Osteoblast (primary cell): ENCODE results near the gene IFNL3. TPM values are rescaled to one million over a fixed set of nuclear protein-coding genes. Genes with fewer than 3 reads are reported as not detected.

Experiments
- DNase-seq: peaks from one replicate; pipeline ENCODE4 v3.0.0; 2011; ENCODE audit warnings: low spot score, mixed read lengths; ENCODE audit not compliant: insufficient read length; ENCODE audit errors: missing footprints
- H2AFZ ChIP-seq: 2 replicates; pipeline ENCODE4 v1.6.0; 2011; ENCODE audit warnings: mild to moderate bottlenecking, low read length
- H3K27ac ChIP-seq: 2 replicates; pipeline ENCODE4 v1.5.1; 2011; ENCODE audit warnings: mild to moderate bottlenecking, low read depth, low read length, moderate library complexity
- H3K27me3 ChIP-seq: 2 replicates; pipeline ENCODE4 v1.6.0; 2012; ENCODE audit warnings: mild to moderate bottlenecking, control low read depth, inconsistent platforms, low read length, moderate library complexity; ENCODE audit not compliant: insufficient read depth
- H3K36me3 ChIP-seq: 2 replicates; pipeline ENCODE4 v1.5.1; 2011; ENCODE audit warnings: mild to moderate bottlenecking, low read length, control low read depth, moderate library complexity; ENCODE audit not compliant: insufficient read depth
- H3K4me1 ChIP-seq: 2 replicates; pipeline ENCODE4 v1.5.1; 2011; ENCODE audit warnings: mild to moderate bottlenecking, low read length, control low read depth, moderate library complexity; ENCODE audit not compliant: insufficient read depth
- H3K4me2 ChIP-seq: 2 replicates; pipeline ENCODE4 v1.6.0; 2011; ENCODE audit warnings: mild to moderate bottlenecking, low read length; ENCODE audit not compliant: insufficient read depth
- H3K4me3 ChIP-seq: fragments of 200-600 bp; sonication (generic); 3 replicates; pipeline ENCODE4 v1.5.1; 2012; ENCODE audit warnings: mild to moderate bottlenecking, low read length, inconsistent platforms; ENCODE audit not compliant: insufficient read depth
- H3K79me2 ChIP-seq: 2 replicates; pipeline ENCODE4 v1.6.0; 2012; ENCODE audit warnings: mild to moderate bottlenecking, low read length, control low read depth, inconsistent platforms; ENCODE audit not compliant: insufficient read depth
- H3K9me3 ChIP-seq: 2 replicates; pipeline ENCODE4 v1.5.1; 2011; ENCODE audit warnings: low read depth, low read length, control low read depth
- H4K20me1 ChIP-seq: 2 replicates; pipeline ENCODE4 v1.6.0; 2012; ENCODE audit warnings: mild to moderate bottlenecking, low read length, control low read depth; ENCODE audit not compliant: insufficient read depth
- total RNA-seq: library from RNA; depleted of rRNA; stranded (reverse); fragments of >200 nt; gene quantifications from 2 replicates; pipeline ENCODE4 v1.2.3, GENCODE V29; 2012
- TF ChIP-seq, protein P1 (sequence below): IDR thresholded peaks from 2 replicates; pipeline ENCODE4 v1.5.1; 2011; ENCODE audit warnings: mild to moderate bottlenecking, low read depth, low read length, moderate library complexity; ENCODE audit errors: extremely low read depth

Gene IFNL3
- total RNA-seq, 1 donor = not detected

DNA sequence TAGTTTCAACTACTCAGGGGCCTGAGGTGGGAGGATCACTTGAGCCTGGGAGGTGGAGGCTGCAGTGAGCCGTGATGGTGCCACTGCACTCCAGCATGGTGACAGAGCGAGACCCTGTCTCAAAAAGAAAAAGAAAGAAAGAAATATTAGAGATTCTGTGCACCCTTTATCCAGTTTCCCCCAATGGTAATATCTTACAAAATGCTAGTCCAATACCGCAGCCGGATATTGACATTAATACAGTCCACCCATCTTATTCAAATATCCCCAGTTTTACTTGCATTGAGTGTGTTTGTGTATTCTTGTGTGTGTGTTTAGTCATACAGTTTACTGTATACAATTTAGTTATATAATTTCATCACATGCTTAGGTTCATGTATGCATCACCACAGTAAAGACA lies 12.4 kb upstream of the IFNL3 start:
- TF ChIP-seq, protein P1, sequence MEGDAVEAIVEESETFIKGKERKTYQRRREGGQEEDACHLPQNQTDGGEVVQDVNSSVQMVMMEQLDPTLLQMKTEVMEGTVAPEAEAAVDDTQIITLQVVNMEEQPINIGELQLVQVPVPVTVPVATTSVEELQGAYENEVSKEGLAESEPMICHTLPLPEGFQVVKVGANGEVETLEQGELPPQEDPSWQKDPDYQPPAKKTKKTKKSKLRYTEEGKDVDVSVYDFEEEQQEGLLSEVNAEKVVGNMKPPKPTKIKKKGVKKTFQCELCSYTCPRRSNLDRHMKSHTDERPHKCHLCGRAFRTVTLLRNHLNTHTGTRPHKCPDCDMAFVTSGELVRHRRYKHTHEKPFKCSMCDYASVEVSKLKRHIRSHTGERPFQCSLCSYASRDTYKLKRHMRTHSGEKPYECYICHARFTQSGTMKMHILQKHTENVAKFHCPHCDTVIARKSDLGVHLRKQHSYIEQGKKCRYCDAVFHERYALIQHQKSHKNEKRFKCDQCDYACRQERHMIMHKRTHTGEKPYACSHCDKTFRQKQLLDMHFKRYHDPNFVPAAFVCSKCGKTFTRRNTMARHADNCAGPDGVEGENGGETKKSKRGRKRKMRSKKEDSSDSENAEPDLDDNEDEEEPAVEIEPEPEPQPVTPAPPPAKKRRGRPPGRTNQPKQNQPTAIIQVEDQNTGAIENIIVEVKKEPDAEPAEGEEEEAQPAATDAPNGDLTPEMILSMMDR = no peak
- Histone ChIP-seq H3K9me3 (no peaks in the 10 kb centered on the region), H3K4me2 (no peak overlapping the region), H2AFZ (no peak overlapping the region), H3K27me3 (peaks cover 29% of the 10 kb centered on the region), H3K79me2 (no peaks in the 10 kb centered on the region), H3K4me1 (no peaks in the 10 kb centered on the region), H3K27ac (no peak overlapping the region), H3K36me3 (no peaks in the 10 kb centered on the region), H4K20me1 (no peaks in the 10 kb centered on the region), H3K4me3 (no peak overlapping the region)
- DNase-seq = no peak

DNA sequence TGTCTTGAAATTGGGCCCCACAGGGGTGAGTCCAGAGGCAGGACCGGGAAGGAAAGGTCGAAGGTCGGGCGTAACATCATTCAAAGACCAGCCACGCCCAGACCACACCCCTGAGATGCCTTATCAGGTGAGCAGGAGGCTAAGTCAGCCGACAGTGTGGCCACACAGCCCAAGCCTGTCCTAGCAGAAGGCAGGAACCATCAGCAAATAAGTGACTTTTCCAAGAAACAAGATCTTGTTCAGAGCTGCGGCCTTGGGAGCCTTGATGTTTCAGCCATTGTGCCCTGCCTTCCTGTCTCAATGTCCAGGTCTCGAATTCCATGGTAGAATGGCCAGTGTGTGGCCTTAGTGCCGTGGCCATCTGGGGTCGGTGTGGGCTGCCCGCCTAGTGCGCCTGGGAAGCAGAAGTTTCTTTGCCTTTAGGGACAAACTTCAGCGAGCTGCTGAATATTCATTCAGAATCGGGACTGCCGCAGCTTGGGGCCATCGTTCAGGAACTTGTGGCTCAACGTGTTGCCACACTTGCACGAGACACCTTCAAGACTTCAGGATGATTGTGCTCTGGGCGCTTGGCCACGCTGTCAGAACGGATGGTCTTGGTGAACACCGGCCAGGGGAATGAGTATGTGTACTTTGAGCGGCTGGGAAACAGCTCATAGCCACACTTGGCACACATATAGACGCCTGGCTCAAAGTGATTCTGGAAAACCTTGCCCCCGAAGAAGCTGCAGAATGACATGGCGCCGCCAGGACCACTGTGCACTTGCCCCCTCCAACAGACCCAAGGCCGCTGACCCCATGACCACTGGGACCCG lies 9.9 kb upstream of the IFNL3 start:
- DNase-seq = peak; percentile 50

DNA sequence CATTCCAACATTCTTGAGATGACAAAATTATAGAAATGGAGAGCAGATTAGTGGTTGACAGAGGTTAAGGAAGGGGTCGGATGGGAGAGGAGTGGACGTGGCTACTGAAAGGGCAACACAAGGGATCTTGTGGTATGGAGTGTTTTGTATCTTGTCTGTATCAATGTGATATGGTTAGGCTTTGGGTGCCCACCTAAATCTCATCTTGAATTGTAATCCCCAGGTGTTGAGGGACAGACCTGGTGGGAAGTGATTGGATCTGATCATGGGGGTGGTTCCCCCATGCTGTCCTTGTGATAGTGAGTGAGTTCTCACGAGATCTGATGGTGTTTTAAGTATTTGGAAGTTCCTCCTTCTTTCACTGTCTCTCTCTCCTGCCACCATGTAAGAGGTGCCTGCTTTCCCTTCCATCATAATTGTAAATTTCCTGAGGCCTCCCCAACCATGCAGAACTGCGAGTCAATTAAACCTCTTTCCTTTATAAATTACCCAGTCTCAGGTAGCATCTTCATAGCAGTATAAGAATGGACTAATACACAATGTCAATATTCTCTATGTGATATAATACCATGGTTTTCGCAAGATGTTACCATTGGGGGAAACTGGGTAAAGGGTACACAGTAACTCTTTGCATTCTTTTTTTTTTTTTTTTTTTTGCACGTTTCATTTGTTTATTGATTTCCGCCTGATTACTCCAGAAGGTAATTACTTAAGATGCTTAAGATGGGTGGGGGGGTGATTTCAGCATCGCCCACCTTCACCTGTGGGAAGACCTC lies 8.8 kb upstream of the IFNL3 start:
- Histone ChIP-seq H3K27me3 (peaks cover 30% of the 10 kb centered on the region), H3K9me3 (no peaks in the 10 kb centered on the region), H4K20me1 (no peaks in the 10 kb centered on the region), H3K79me2 (no peaks in the 10 kb centered on the region), H3K27ac (no peak overlapping the region), H3K4me2 (no peak overlapping the region), H3K36me3 (no peaks in the 10 kb centered on the region), H3K4me3 (no peak overlapping the region), H2AFZ (no peak overlapping the region), H3K4me1 (no peaks in the 10 kb centered on the region)
- DNase-seq = peak; percentile 38
- TF ChIP-seq, protein P1 = no peak

More for the DNA sequence above, 9.9 kb upstream of the IFNL3 start:
- no peaks in the 10 kb centered on the region for H3K36me3 ChIP-seq
- H3K9me3 ChIP-seq = no peaks in the 10 kb centered on the region
- no peaks in the 10 kb centered on the region for H4K20me1 ChIP-seq
- H3K4me3 ChIP-seq = no peak overlapping the region
- no peak overlapping the region for H3K27ac ChIP-seq
- H3K79me2 ChIP-seq = no peaks in the 10 kb centered on the region
- H2AFZ ChIP-seq = no peak overlapping the region
- H3K4me1 ChIP-seq = no peaks in the 10 kb centered on the region
- TF ChIP-seq, protein P1 = no peak
- H3K27me3 ChIP-seq = peaks cover 19% of the 10 kb centered on the region
- no peak overlapping the region for H3K4me2 ChIP-seq

DNA sequence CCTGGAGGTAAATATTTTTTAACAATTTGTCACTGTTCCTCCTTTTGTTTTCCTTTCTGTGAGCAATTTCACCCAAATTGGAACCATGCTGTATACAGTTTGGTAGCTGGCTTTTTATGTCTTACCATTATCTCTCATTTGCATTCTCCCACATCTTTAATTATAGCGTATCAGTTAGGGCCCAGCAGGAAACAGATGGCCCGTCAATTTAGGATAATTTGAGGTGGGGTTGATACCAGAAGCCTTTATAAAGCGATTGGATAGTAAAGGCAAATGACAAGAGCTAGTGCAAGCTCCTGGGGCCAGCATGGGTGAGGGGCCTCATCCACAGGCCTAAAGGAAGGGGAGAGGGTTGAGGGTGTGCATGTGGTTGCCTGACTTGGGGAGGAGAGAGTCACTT lies 7.7 kb upstream of the IFNL3 start:
- Histone ChIP-seq H3K27me3 (peaks cover 41% of the 10 kb centered on the region), H4K20me1 (no peaks in the 10 kb centered on the region), H3K4me3 (no peak overlapping the region)

More for the DNA sequence above, 7.7 kb upstream of the IFNL3 start:
- Histone ChIP-seq H3K9me3 (no peaks in the 10 kb centered on the region), H3K27ac (no peak overlapping the region), H3K79me2 (no peaks in the 10 kb centered on the region), H3K4me2 (no peak overlapping the region), H3K4me1 (no peaks in the 10 kb centered on the region), H2AFZ (no peak overlapping the region), H3K36me3 (no peaks in the 10 kb centered on the region)
- DNase-seq = no peak
- TF ChIP-seq, protein P1 = no peak
